Stimulated activated CD4-positive, alpha-beta T cell treated with anti-CD3 and anti-CD28 coated beads, Interleukin-2, amount 100 ng/mL, for 24 hours (primary cell): ENCODE data around the gene MIS18BP1.
"Not testable (repeated sequence)": the region's sequence is repeated elsewhere in the genome, so short reads cannot be mapped to it uniquely, and the experiment has no call there.

ENCODE experiments used
- DNase-seq, 2 donors: peaks; one replicate each; pipeline ENCODE4 v3.0.0-alpha.2; 2020

Gene MIS18BP1

DNA sequence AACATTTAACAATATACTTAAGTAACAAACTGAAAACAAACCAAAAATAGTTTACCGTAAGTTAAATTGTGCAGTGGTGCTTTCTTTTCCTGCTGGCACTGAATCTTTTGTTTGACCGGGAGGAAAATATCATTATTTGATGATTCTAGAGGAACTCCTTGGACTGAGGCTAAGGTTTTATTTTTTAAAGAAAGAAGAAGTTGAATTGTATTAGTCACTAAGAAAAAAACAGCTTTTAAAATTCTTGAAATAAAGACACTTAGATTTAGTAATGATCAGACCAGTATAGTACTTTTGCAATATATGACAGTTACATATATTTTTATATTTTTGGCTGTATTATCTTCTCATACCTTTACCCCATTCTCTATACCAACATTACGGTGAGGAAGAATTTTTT, 10.3 kb downstream of the MIS18BP1 start:
- DNase-seq, result no peak

DNA sequence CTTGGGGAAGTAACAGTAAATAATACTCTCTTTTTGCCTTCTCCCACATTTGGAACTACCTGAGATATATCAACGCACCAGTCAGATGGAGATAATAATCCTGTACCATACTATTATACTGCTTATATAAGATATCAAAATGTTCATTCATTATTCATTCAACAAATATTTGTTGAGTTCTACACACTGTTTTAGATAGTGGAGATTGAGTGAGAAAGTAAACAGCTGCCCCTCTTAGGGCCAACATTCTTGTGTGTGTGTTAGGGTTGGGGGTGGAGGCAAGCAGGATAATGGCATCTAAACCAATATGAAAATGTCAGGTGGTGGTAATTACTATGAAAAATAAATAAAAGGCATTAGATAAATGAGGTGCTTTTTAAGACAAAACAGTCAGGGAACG, 14.0 kb downstream of the MIS18BP1 start:
- no peak for DNase-seq

DNA sequence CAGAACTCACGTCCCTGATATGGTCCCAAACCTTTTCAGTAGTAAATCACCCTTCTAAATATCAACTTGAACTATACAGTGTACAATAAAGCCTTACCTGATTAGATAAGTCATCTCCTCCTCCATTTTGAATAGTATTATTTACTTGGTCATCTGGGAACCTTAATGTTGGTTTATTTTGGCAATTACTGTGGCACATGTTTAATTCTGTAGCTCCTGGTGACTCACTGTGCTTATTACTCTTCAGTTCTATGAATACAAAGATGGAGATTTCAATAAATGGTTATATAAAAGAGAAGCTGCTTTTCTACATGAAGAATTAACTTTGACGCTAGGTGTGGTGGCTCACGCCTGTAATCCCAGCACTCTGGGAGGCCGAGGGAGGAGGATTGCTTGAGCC, 25.4 kb downstream of the MIS18BP1 start:
- DNase-seq, result no peak

DNA sequence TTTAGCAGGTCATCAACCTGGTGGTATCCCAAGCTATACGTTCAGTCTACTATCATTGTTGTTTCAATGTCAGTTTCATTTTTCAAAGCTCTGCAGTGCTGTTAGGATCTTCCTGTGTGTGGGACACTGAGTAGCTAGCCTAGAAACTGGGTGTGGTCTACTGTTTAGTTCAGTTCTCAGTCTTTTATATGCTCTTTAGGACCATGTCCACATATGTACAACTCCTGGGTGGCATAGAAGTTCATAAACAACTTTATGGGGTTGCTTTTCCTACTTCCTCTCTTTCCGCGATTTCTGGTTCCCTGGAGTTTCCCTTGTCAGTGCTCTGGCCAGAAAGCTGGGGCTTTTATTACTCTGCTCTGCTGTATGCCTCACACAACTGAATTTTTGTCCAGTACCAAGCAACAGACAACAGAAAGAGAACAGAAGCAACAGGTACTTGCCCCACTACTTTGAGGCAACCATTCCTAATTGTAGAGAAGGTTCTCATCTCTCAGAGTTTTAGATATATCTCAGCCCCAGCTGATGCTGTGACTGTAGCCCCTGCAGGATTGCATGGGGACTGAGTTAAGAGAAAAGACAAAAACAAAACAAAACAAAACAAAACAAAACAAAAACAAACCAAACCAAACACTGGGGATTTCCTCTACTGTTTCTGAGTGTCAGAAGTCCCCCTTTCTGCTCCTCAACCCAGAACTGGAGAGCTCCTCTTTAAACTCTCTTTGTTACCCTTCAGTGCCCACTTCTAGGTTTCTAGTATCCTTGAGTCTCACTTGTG, 30.3 kb downstream of the MIS18BP1 start:
- no peak for DNase-seq

DNA sequence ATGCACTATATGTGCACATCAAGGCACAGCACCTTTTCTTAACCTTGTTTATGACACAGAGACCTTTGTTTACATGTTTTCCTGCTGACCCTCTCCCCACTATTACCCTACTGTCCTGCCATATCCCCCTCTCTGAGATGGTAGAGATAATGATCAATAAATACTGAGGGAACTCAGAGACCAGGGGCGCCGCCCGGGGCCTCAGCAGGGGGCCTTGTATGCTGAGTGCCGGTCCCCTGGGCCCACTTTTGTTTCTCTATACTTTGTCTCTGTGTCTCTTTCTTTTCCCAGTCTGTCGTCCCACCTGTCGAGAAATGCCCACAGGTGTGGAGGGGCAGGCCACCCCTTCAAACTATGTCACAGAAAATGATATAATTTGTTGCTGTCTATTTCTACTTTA, 38.7 kb downstream of the MIS18BP1 start:
- DNase-seq, result not testable (repeated sequence)

DNA sequence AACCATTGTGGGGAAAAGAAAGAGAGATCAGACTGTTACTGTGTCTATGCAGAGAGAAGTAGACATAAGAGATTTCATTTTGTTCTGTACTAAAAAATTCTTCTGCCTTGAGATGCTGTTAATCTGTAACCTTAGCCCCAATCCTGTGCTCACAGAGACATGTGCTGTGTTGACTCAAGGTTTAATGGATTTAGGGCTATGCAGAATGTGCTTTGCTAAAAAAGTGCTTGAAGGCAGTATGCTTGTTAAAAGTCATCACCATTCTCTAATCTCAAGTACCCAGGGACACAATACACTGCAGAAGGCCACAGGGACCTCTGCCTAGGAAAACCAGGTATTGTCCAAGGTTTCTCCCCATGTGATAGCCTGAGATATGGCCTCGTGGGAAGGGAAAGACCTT, 39.3 kb downstream of the MIS18BP1 start:
- DNase-seq, result not testable (repeated sequence)

DNA sequence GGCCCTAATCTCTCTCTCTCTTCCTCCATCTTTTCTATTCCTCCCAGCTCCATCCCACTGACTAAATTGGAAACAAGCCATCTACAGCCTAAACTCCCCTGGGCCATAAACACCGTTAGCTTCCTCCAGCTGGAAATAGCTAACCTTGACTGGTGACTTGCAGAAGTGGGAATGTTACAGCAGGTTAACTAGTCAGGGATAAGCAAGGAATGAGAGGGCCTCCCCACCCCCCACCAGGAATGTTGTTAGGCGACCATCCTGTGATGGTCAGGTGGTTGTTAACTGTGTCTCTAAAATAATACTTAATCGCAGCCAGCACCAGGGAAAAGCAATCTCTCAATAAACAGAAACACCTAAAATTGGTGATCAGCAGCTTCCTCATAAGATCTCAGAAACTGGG, 40.8 kb downstream of the MIS18BP1 start:
- DNase-seq, result no peak

DNA sequence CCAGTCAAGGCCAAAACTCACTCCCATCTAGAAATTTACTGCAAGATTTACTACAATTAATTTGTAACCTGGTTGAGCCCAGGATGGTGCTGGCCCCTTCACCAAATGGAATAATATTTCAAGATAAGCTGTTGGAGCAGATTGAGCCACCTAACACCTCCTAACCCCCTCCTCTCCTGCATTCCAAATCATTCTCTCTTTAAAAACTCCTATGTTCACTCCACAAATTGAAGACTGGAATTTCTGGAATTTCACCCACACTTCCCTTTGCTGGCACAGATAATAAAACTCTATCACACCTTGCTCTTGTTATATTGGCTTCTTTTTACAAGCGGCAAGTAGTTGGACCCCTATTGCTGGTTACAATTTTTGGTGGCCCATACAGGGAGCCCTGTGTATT, 41.7 kb downstream of the MIS18BP1 start:
- no peak for DNase-seq

DNA sequence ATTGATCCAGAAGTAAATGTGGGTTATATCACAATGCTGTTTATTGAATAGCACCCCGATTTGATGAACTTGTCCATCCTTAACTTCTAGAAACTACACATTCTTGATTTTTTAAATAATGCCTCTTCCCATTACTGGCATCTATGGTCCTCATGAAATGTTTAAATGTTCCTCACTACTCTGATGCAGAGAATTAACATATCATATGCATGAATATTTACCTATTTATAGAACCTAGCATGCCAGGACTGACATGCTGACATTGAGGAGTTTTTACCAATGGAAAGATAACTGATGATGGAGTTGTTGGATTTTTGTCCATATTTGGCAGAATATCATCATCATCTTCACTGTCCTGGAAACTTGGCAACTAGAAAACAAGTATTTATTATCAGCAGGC, 42.8 kb downstream of the MIS18BP1 start:
- no peak for DNase-seq

DNA sequence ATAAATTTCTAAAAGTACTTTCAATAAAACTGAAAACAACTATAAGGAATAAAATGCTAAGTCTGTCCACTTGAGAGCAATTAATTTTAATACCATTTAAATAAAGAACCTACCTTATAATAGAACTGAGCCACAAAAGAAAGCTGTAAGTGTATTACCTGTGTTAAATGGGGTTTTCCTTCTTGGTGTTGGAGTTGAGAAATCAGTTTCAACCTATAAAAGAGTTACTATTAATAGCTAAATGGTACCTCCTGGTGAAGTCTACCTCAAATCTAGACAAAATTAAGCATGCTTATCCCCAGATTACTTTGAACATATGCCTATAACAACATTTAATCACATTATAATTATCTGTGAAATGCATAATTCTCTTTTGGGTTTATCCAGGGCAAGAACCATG, 48.8 kb downstream of the MIS18BP1 start:
- DNase-seq, result no peak

DNA sequence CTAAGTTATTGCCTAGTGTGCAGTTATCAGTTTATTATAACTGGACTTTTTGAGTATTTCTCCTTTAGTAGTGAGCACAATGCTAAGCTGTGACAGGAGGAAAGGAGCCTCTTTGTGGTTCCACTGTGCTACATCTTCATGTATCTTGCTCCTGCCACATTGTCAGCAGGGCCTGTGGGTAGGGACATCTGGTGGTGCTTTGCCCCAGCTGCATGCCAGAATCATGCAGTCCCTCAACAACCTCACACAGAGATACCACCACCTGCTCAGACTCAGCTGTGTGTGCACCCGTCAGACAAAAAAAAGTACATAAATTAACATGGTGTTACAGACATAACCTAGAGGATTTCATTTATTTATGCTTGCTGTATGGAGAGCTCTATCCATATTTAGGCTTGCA, 51.1 kb downstream of the MIS18BP1 start:
- DNase-seq, result peak in 1 of 2 donors; percentile 11

DNA sequence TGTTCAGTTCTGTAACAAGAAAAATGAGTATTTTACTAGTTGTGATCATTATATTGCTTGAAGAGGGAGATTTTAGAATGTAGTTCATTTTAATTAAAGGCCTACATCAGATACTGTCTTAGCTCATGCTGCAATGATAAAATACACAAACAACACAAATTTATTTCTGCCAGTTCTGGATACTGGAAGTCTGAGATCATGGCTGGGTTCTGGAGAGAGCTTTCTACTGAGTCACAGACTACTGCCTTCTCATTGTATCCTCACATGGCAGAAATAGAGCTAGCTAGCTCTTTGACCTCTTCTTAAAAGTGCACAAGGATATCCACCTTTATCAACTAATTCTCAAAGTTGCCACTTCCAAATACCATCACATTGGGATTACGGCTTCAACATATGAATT, 53.8 kb downstream of the MIS18BP1 start:
- DNase-seq, result no peak

DNA sequence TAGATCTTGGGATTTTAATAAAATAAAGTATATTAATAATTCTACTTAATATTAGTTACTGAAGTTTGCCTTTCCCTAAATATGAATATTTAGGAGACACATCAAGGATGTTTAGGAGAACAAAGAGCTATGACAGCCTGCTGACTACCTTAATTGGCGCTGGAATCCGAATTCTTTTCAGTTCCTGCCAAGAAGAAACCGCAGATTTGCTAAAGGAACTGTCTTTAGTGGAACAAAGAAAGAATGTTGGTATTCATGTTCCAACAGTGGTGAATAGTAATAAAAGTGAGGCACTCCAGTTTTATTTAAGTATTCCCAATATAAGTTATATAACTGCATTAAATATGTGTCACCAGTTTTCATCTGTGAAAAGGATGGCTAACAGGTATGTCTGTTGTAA, 54.5 kb downstream of the MIS18BP1 start:
- no peak for DNase-seq

DNA sequence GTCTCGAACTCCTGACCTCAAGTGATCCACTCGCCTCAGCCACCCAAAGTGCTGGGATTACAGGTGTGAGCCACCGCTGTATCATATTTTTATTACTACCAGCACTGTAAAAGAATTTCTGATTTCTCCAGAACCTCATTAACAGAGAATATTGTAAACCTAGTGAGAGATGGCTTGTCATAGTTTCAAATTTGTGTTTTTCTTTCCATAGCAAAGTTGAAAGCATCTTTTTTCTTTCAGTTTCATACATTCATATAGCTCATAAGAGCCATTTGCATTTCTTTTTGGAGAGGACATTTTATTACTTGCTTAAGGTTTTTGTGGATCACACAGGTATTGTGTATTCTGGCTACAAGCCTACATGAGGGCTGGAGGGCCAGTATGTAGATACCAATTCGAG, 58.0 kb downstream of the MIS18BP1 start:
- DNase-seq, result no peak

DNA sequence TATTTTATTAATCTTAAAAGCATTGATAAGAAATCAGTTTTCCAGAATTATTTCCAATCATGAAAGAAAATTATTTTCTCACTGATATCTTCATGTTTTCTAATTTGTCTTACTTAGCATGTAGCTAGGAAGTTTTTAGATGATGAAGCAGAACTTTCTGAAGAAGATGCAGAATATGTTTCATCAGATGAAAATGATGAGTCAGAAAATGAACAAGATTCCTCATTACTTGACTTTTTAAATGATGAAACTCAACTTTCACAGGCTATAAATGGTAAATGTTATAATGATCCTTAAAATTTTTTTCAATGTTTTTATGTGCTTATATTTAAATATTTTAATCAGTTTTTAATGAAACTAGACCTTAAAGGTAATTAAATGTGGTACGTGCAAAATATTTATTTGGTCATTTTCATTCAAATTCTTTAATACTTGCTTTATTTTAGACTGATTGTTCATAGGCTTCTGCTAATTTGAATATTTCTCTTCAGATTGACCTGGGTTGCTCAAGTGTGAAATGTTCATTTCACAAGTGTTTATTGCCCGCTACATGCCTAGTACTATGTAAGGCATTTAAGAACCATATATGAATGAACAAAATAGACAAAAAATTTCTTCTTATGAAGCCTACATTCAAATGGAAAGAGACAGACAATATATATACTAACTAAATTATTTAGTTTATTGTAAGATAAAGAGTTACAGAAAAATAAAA, 67.7 kb downstream of the MIS18BP1 start:
- no peak for DNase-seq

DNA sequence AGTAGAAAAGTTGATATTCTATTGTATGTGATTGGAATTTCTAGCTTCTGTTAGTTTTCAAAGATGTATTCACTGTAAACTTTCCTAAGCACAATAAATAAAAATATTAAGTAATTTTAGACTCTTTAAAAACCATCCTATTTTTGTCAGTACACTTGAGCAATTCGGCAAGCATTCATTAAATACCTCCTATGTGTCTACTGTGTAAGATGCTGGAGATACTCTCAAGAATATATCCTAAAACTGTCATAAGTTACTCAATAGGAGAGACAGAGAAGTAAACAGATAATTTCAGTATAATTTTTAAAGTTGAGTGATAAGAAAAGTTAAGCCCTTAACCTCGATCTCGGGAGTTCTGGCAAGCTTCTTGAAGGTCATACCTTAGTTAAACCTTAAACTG, 71.2 kb downstream of the MIS18BP1 start:
- no peak for DNase-seq

DNA sequence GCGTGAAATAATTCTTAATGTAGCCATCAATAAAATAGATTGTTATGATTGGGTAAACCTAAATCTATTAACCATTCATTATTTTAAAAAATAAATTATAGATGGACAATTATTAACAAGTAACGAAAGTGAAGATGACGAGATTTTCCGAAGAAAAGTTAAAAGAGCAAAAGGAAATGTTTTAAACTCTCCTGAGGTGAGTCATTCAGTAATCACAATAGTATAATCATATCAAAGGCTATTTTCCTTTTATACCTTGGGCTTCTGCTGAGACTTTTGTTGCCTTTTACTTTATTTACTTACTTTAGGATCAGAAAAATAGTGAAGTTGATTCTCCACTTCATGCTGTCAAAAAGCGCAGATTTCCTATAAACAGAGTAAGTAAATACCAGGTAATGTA, 71.7 kb downstream of the MIS18BP1 start:
- DNase-seq, result no peak

DNA sequence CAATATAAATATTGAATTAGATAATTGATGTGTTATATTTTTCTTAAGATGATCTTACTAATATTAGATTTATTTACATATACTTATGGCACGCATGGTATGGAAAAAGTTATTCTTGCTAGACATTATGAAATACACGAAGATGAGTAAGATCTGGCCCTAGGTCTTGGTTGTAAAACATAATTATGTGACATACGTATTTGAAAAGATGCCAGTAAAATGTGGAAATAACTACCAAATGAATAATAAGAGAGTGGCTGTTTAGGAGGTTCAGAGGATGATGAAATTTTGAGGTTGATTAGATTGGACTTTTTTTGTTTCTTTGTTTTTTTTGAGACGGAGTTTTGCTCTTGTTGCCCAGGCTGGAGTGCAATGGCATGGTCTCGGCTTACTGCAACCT, 75.9 kb downstream of the MIS18BP1 start:
- no peak for DNase-seq

DNA sequence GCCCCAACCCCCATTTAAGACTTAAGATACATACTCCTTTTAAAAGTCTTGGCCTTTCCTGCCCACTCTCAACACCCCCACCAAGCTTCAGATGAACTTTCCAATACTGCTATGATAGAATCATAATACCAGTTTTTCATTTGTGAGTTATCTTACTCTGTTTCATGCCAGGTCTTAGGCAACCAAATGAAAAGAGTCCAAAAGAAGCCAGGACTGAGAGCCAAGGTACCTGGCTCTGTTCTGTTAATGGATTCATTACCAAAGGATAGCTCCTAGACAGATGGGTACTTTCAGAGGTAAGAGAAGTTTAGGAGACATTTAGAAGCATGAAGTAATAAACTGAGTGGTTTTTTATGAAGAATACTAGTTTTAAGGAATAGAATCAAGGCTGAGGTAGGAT, 83.1 kb downstream of the MIS18BP1 start:
- no peak for DNase-seq

DNA sequence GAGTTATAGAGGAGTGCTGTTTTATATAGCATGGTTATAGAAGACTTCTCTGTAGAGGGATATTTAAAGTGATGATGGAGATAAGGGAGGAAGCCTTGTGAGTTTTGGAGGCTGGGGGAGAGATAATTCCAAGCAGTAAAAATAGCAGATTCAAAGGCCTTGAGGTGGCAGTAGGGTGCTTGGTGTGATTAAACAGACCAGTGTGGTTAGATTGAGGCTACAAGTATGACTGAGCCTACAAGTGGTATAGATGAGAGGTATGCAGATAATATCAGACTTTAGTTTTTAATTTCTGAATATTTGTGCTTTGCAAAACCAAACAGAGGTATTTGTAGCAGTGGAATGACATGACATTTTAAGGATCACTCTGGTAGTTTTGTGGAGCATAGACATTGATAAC, 96.9 kb downstream of the MIS18BP1 start:
- DNase-seq, result no peak
